T-helper 2 cell treated with Interferon-gamma antibody and Interleukin-4, amounts not matched to agents 5 μg/mL and 100 μg/mL, for 36 hours (primary cell): ENCODE measurements around the gene FLNB.
"Not testable (repeated sequence)": the region's sequence is repeated elsewhere in the genome, so short reads cannot be mapped to it uniquely, and the experiment has no call there.

Source experiments
- DNase-seq: peaks from one replicate; pipeline ENCODE4 v3.0.0; 2021; ENCODE audit warnings: low spot score
- H3K27ac Mint-ChIP-seq: one replicate; pipeline ENCODE4 v1.8.0; 2021; ENCODE audit warnings: mild to moderate bottlenecking, mixed read lengths
- H3K27me3 Mint-ChIP-seq: one replicate; pipeline ENCODE4 v1.8.0; 2021; ENCODE audit warnings: low read depth, mixed read lengths
- H3K36me3 Mint-ChIP-seq: one replicate; pipeline ENCODE4 v1.8.0; 2021; ENCODE audit warnings: low read depth, mixed read lengths
- H3K4me1 Mint-ChIP-seq: one replicate; pipeline ENCODE4 v1.8.0; 2021; ENCODE audit warnings: low read depth, mixed read lengths
- H3K4me3 Mint-ChIP-seq: one replicate; pipeline ENCODE4 v1.8.0; 2022; ENCODE audit warnings: mild to moderate bottlenecking, moderate library complexity, mixed read lengths
- H3K9me3 Mint-ChIP-seq: one replicate; pipeline ENCODE4 v1.8.0; 2021; ENCODE audit warnings: mixed read lengths

Gene FLNB

GRCh38 chr3:57973715-57974477 lies 34.3 kb upstream of the FLNB start:
- Mint-ChIP-seq H3K27me3 (no peaks in the 10 kb centered on the region), H3K9me3 (no peaks in the 10 kb centered on the region), H3K36me3 (no peaks in the 10 kb centered on the region), H3K27ac (no peak overlapping the region), H3K4me3 (no peak overlapping the region), H3K4me1 (peaks cover 16% of the 10 kb centered on the region)
- DNase-seq: no peak

DNA sequence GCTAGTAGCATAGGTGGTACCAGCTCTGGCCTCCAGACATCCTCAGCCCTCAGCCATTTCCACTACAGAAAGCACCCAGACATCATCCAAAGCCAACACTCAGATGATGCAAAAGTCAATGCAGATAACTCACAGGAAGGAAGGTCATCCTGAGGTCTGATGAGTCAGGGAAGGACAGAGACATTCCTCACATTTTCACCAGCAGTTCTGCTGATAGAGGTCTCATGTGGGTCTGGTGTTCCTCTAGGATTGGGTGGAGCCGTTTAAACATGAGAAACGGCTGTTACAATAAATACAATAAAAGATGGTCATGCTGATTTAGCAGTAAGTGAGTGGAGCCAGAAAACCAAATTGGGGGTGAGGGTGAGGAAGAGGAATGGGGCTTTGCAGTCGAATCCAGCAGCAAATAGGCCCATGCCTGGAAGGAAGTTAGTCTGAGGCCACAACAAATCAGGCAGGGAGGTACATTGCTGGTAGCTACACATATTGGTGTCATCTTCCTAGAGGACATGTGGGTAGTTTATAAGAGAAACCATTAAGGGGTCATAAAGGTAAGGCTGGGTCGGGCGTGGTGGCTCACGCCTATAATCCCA lies 33.3 kb upstream of the FLNB start:
- Mint-ChIP-seq H3K27ac (no peak overlapping the region), H3K4me1 (peaks cover 16% of the 10 kb centered on the region)
- DNase-seq: no peak

GRCh38 chr3:57977818-57978235 lies 30.4 kb upstream of the FLNB start:
- Mint-ChIP-seq H3K36me3 (no peaks in the 10 kb centered on the region), H3K9me3 (no peaks in the 10 kb centered on the region), H3K27me3 (no peaks in the 10 kb centered on the region), H3K27ac (peak overlapping the region; percentile 21), H3K4me3 (no peak overlapping the region), H3K4me1 (peaks cover 21% of the 10 kb centered on the region)
- no peak for DNase-seq

More for the DNA sequence above, 33.3 kb upstream of the FLNB start:
- no peak overlapping the region for H3K4me3 Mint-ChIP-seq
- H3K36me3 Mint-ChIP-seq: no peaks in the 10 kb centered on the region
- no peaks in the 10 kb centered on the region for H3K27me3 Mint-ChIP-seq
- H3K9me3 Mint-ChIP-seq: no peaks in the 10 kb centered on the region

- H3K27me3 Mint-ChIP-seq: no peaks in the 10 kb centered on the region
- H3K27ac Mint-ChIP-seq: no peak overlapping the region
- H3K36me3 Mint-ChIP-seq: no peaks in the 10 kb centered on the region
- H3K9me3 Mint-ChIP-seq: no peaks in the 10 kb centered on the region
- no peak for DNase-seq
- H3K4me1 Mint-ChIP-seq: peaks cover 24% of the 10 kb centered on the region
- no peak overlapping the region for H3K4me3 Mint-ChIP-seq
These were observed 29.9 kb upstream of the FLNB start for GRCh38 chr3:57978316-57978715.

DNA sequence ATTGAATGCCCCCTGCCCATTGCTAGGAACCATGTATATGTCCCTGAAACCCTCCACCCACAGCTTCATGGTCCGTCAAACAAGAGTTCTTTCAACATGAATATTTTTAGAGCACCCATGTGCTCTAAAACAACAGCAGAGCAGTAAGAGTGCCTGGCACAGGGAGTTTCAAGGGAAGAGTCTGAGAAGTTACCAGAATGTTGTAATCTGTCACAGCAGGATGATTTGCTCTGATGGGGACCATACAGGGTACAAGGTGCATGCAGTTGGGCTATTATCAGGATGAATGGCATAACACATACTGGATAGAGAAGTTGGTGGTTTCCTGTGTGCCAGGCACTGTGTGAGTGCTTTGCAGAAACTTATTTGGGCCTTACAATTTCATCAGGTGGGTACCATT lies 27.8 kb upstream of the FLNB start:
- Mint-ChIP-seq H3K27ac (no peak overlapping the region), H3K4me3 (no peak overlapping the region), H3K27me3 (no peaks in the 10 kb centered on the region), H3K36me3 (no peaks in the 10 kb centered on the region), H3K9me3 (no peaks in the 10 kb centered on the region), H3K4me1 (peaks cover 34% of the 10 kb centered on the region)
- DNase-seq: no peak

DNA sequence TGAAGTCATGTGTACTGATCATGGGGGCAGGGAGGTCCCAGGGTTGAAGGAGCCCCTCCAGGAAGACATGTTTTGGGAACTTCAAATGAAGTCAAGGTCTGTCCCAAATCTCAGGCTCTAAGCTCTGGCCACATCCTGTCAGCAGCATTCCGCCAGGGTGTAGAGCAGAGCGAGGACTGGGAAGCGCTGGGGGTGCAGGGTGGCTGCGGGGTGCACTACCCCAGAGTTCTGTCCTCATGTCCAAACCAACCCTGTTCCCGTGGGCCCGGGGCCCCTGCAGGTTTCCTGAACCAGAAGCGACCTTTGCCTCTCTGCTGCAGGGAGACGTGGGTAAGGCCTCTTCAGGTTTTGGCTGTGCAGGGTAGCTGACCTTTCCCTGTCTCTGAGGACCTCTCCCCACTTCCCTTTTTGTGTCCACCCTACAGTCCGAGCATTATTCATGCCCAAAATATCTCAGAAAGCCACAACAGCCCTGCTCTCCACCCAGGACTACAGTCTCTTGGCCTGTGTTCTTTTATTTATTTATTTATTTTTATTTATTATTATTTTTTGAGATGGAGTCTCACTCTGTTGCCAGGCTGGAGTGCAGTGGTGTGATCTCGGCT lies 26.6 kb upstream of the FLNB start:
- Mint-ChIP-seq H3K4me3 (no peak overlapping the region), H3K9me3 (no peaks in the 10 kb centered on the region), H3K27ac (no peak overlapping the region), H3K36me3 (no peaks in the 10 kb centered on the region), H3K4me1 (peaks cover 34% of the 10 kb centered on the region), H3K27me3 (no peaks in the 10 kb centered on the region)
- no peak for DNase-seq

DNA sequence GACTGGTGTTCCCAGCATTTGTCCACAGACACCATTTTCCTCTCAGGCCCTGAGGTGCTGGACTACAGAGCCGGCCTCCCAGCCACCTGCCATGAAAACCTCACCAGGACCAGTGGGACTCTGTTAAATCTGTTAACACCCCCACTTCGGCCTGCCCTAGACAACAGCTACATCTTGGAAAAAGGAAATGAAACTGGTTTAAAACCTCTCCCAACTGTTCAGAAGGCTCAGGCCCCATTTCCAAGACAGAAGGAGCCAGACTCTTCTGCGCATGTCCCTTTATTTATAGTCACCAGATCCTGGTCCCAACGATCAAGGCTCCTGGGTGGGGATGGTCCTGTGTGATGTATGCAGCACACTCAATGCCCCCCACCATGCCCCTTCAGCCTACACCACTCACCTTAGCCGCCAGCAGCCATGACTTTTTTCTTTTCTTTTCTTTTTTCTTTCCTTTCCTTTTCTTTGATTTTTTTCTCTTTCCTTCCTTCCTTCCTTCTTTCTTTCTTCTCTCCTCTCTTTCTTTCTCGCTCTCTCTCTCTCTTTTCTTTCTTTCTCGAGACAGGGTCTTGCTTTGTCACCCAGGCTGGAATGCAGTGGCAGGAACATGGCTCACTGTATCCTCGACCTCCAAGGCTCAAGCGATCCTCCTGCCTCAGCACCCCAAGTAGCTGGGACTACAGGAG lies 25.5 kb upstream of the FLNB start:
- Mint-ChIP-seq H3K4me3 (no peak overlapping the region), H3K4me1 (peaks cover 32% of the 10 kb centered on the region), H3K27ac (peak overlapping the region; percentile 93), H3K9me3 (no peaks in the 10 kb centered on the region), H3K36me3 (no peaks in the 10 kb centered on the region), H3K27me3 (no peaks in the 10 kb centered on the region)
- no peak for DNase-seq

GRCh38 chr3:57983734-57984518 lies 24.3 kb upstream of the FLNB start:
- no peaks in the 10 kb centered on the region for H3K9me3 Mint-ChIP-seq
- peak overlapping the region; percentile 93 for H3K27ac Mint-ChIP-seq
- no peaks in the 10 kb centered on the region for H3K36me3 Mint-ChIP-seq
- H3K4me3 Mint-ChIP-seq: peak overlapping the region; percentile 52
- H3K4me1 Mint-ChIP-seq: peaks cover 23% of the 10 kb centered on the region
- no peaks in the 10 kb centered on the region for H3K27me3 Mint-ChIP-seq
- peak; percentile 74 for DNase-seq

GRCh38 chr3:57985176-57985983 lies 22.8 kb upstream of the FLNB start:
- Mint-ChIP-seq H3K9me3 (no peaks in the 10 kb centered on the region), H3K4me3 (no peak overlapping the region), H3K4me1 (peaks cover 22% of the 10 kb centered on the region), H3K27ac (no peak overlapping the region), H3K27me3 (no peaks in the 10 kb centered on the region), H3K36me3 (no peaks in the 10 kb centered on the region)
- no peak for DNase-seq

DNA sequence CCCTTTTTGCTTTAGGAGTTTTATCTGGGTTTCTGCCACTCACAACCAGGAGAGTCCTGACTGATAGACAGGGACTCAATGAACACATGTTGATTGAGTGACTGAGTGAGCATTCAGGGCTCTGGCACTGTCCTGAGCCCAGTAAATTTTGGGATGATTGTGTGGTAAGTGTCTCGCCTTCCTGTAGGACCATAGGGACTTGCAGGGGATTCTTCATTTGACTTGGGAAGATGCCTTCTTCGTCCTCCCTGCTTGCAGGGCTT lies 22.3 kb upstream of the FLNB start:
- Mint-ChIP-seq H3K9me3 (no peaks in the 10 kb centered on the region), H3K27me3 (no peaks in the 10 kb centered on the region), H3K4me1 (peaks cover 19% of the 10 kb centered on the region), H3K27ac (no peak overlapping the region), H3K36me3 (no peaks in the 10 kb centered on the region), H3K4me3 (no peak overlapping the region)
- no peak for DNase-seq

DNA sequence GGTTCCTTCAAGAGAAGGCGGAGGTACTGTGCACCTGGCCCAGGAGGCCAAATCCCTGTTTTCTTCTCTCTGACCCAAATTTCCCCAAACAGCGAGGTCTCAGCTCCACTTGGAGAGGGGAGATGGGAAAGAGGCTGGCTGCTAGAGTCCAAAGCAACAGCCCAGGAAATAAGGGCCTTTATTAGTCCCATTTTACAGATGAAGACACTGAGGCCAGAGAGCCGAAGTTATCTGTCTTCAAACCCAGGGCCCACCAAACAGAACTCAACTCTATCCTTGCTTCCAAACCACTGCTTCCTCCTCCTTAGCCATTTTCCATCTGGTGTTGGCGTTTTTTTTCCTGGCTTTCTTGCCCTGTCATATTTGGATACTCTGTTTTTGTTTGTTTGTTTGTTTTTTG lies 22.0 kb upstream of the FLNB start:
- DNase-seq: no peak
- H3K36me3 Mint-ChIP-seq: no peaks in the 10 kb centered on the region
- H3K27me3 Mint-ChIP-seq: no peaks in the 10 kb centered on the region
- no peak overlapping the region for H3K4me3 Mint-ChIP-seq
- H3K4me1 Mint-ChIP-seq: peaks cover 19% of the 10 kb centered on the region
- no peak overlapping the region for H3K27ac Mint-ChIP-seq
- H3K9me3 Mint-ChIP-seq: no peaks in the 10 kb centered on the region

DNA sequence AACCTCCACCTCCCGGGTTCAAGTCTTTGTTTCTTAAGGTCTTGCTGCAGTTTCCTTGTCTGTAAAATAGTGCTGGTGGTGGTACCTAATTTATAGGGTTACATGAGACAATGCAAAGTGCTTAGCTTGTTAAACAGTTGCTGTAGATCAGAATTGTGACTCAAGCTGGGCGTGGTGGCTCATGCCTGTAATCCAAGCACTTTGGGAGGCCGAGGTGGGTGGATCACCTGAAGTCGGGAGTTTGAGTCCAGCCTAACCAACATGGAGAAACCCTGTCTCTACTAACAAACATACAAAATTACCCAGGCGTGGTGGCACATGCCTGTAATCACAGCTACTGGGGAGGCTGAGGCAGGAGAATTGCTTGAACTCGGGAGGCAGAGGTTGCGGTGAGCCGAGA lies 19.0 kb upstream of the FLNB start:
- DNase-seq, H3K9me3 Mint-ChIP-seq, H3K4me1 Mint-ChIP-seq, H3K27me3 Mint-ChIP-seq, H3K4me3 Mint-ChIP-seq, H3K27ac Mint-ChIP-seq, H3K36me3 Mint-ChIP-seq: not testable (repeated sequence)

DNA sequence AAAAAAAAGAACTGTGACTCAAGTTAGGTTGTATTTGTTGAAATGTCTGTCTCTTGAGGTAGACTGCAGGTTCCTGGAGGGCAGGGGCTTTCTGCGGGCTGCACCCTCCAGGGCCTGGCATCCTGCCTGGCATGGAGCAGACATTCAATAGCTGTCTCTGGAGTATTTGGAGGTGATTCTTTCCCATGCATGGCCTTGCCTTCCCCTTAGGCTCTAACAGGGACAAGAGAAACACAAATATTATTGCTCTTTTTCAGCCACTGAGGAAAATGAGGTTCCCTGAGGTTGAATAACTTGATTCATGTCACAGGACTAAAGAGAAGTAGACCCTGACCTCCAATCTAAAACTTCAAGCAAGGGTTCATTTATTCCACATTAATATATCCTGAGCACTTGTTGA lies 18.6 kb upstream of the FLNB start:
- H3K27me3 Mint-ChIP-seq: no peaks in the 10 kb centered on the region
- H3K9me3 Mint-ChIP-seq: no peaks in the 10 kb centered on the region
- H3K4me1 Mint-ChIP-seq: no peaks in the 10 kb centered on the region
- H3K27ac Mint-ChIP-seq: no peak overlapping the region
- no peak overlapping the region for H3K4me3 Mint-ChIP-seq
- DNase-seq: no peak
- no peaks in the 10 kb centered on the region for H3K36me3 Mint-ChIP-seq
